A673 (cell line): Measurements from ENCODE around the gene MTF1. TPM values are rescaled to one million over a fixed set of nuclear protein-coding genes. Genes with fewer than 3 reads are reported as not detected.

Experiments used
- BruUV-seq: library from RNA; stranded (reverse); fragments of 400-500 nt; replicated peaks from 2 replicates; lab custom pipeline; 2021; lab: Mats Ljungman, UMichigan
- CTCF ChIA-PET: fragments of 300-600 bp; sonication (Branson Sonifier 250); formaldehyde crosslinking; loops from one replicate; lab custom pipeline; 2022; ENCODE audit warnings: antibody characterized with exemption; lab: Charles Lee
- POLR2A ChIA-PET: fragments of 300-600 bp; sonication (Branson Sonifier 250); formaldehyde crosslinking; loops from one replicate; lab custom pipeline; 2022; ENCODE audit warnings: antibody characterized with exemption; ENCODE audit not compliant: low non-redundant PET; lab: Charles Lee
- DNase-seq: peaks from one replicate; pipeline ENCODE4 v3.0.0-alpha.2; 2015; ENCODE audit warnings: low spot score
- H3K27ac ChIP-seq: fragments of 200-600 bp; sonication (generic); 2 replicates; pipeline ENCODE4 v1.5.1; 2016; ENCODE audit warnings: mixed run types, low read depth, mild to moderate bottlenecking, mixed read lengths, antibody characterized with exemption, low read length; ENCODE audit not compliant: poor library complexity, severe bottlenecking
- H3K27me3 ChIP-seq: fragments of 200-600 bp; sonication (generic); replicated peaks from 2 replicates; pipeline ENCODE4 v1.6.1; 2017; ENCODE audit warnings: mixed run types, low read depth, mild to moderate bottlenecking, mixed read lengths, antibody characterized with exemption, low read length; ENCODE audit not compliant: insufficient read depth, poor library complexity
- H3K36me3 ChIP-seq: fragments of 200-600 bp; sonication (generic); 2 replicates; pipeline ENCODE4 v1.6.1; 2016; ENCODE audit warnings: mixed run types, mild to moderate bottlenecking, mixed read lengths, antibody characterized with exemption, low read length; ENCODE audit not compliant: insufficient read depth, poor library complexity, severe bottlenecking
- H3K4me1 ChIP-seq: fragments of 200-600 bp; sonication (generic); 2 replicates; pipeline ENCODE4 v1.6.1; 2017; ENCODE audit warnings: mixed run types, mild to moderate bottlenecking, mixed read lengths, antibody characterized with exemption, low read length; ENCODE audit not compliant: insufficient read depth, poor library complexity, severe bottlenecking
- H3K4me3 ChIP-seq: fragments of 200-600 bp; sonication (generic); 2 replicates; pipeline ENCODE4 v1.5.1; 2016; ENCODE audit warnings: low read depth, mixed run types, mild to moderate bottlenecking, mixed read lengths, low read length; ENCODE audit not compliant: poor library complexity, severe bottlenecking
- H3K9me3 ChIP-seq: fragments of 200-600 bp; sonication (generic); 2 replicates; pipeline ENCODE4 v1.6.1; 2016; ENCODE audit warnings: mixed run types, low read depth, mild to moderate bottlenecking, mixed read lengths, antibody characterized with exemption, low read length; ENCODE audit not compliant: poor library complexity, severe bottlenecking
- EZH2 ChIP-seq: fragments of 200-600 bp; sonication (generic); IDR thresholded peaks from 2 replicates; pipeline ENCODE4 v1.6.1; 2017; ENCODE audit warnings: borderline replicate concordance, low read depth, mild to moderate bottlenecking, mixed read lengths, antibody characterized with exemption, low read length; ENCODE audit not compliant: poor library complexity, severe bottlenecking
- intact Hi-C: fragments of 100-400 bp; cut with micrococcal nuclease; formaldehyde crosslinking; loops from one replicate; pipeline ENCODE4 v1.10.0; 2022; ENCODE audit not compliant: unreplicated experiment
- total RNA-seq: library from RNA; stranded (reverse); gene quantifications from 2 replicates; pipeline ENCODE4 v1.2.3, GENCODE V29; 2021
- TF ChIP-seq, protein P1 (sequence below): fragments of 300-800, 200-600 bp; sonication (generic); conservative IDR thresholded peaks from 2 replicates; pipeline ENCODE4 v1.5.1; 2017; ENCODE audit warnings: low read depth, mild to moderate bottlenecking, antibody characterized with exemption, low read length, moderate library complexity, mixed read lengths

Gene MTF1
- total RNA-seq, 1 experiment from 2014 or later, result 19.8 TPM

- no peaks in the 10 kb centered on the region for H3K9me3 ChIP-seq
- H3K4me3 ChIP-seq, result no peak overlapping the region
- no peaks in the 10 kb centered on the region for H3K4me1 ChIP-seq
- H3K27ac ChIP-seq, result no peak overlapping the region
- BruUV-seq, result no TSS peak
- POLR2A ChIA-PET, result no interaction called here
- intact Hi-C loops, result no loop called here
- CTCF ChIA-PET, result no interaction called here
- no peak for DNase-seq
- H3K36me3 ChIP-seq, result peaks cover 4% of the 10 kb centered on the region
- TF ChIP-seq, protein P1, sequence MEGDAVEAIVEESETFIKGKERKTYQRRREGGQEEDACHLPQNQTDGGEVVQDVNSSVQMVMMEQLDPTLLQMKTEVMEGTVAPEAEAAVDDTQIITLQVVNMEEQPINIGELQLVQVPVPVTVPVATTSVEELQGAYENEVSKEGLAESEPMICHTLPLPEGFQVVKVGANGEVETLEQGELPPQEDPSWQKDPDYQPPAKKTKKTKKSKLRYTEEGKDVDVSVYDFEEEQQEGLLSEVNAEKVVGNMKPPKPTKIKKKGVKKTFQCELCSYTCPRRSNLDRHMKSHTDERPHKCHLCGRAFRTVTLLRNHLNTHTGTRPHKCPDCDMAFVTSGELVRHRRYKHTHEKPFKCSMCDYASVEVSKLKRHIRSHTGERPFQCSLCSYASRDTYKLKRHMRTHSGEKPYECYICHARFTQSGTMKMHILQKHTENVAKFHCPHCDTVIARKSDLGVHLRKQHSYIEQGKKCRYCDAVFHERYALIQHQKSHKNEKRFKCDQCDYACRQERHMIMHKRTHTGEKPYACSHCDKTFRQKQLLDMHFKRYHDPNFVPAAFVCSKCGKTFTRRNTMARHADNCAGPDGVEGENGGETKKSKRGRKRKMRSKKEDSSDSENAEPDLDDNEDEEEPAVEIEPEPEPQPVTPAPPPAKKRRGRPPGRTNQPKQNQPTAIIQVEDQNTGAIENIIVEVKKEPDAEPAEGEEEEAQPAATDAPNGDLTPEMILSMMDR, result no peak
- TF ChIP-seq EZH2, result no peak
- no peaks in the 10 kb centered on the region for H3K27me3 ChIP-seq
Measured at GRCh38 chr1:37845786-37846185, 13.6 kb downstream of the MTF1 start.

DNA sequence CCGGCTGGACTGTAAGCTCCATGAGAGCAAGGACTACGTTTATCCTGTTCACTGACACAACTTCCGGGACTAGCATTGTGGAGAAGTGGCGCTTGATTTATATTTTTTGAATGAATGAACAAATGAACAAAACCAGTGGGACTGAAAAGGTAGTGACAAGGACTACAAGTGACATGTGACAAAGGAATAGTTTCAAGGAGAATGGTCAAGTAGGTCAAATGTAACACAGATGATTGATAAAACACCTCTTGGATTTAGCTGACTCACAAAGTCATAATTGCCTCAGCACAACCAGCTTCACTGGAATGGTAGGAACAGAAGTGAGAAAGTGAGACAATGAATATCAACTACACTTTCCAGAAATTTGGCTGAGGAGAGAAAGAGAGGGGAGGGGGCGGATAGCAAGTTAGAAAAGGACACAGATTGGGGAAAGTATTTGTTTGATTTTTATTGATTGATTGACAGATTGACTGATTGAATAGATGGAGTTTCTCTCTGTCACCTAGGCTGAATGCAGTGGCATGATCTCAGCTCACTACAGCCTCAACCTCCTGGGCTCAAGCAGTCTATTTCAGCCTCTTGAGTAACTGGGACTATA, 14.2 kb downstream of the MTF1 start:
- no peak for TF ChIP-seq EZH2
- TF ChIP-seq, protein P1, result no peak
- Histone ChIP-seq H3K9me3 (no peaks in the 10 kb centered on the region), H3K4me3 (no peak overlapping the region), H3K27ac (no peak overlapping the region), H3K4me1 (no peaks in the 10 kb centered on the region), H3K27me3 (no peaks in the 10 kb centered on the region), H3K36me3 (peaks cover 4% of the 10 kb centered on the region)
- CTCF ChIA-PET, result no interaction called here
- DNase-seq, result no peak
- POLR2A ChIA-PET, result no interaction called here
- no TSS peak for BruUV-seq
- intact Hi-C loops, result no loop called here

GRCh38 chr1:37844536-37844935, 14.9 kb downstream of the MTF1 start:
- intact Hi-C loops, result no loop called here
- CTCF ChIA-PET, result no interaction called here
- BruUV-seq, result no TSS peak
- Histone ChIP-seq H3K4me1 (no peaks in the 10 kb centered on the region), H3K27ac (no peak overlapping the region), H3K36me3 (peaks cover 6% of the 10 kb centered on the region), H3K9me3 (no peaks in the 10 kb centered on the region), H3K4me3 (no peak overlapping the region), H3K27me3 (no peaks in the 10 kb centered on the region)
- DNase-seq, result no peak
- TF ChIP-seq, protein P1, result no peak
- no peak for TF ChIP-seq EZH2
- POLR2A ChIA-PET, result interaction anchor here (0.6 kb wide), 1 partner anchor 196 kb away, joined by 3 read pairs; no protein-coding TSS in a partner anchor
